GM06990 (cell line): Measurements from ENCODE around the gene SLC44A1.
A peak's percentile ranks its signal among the peaks of the same experiment; 100 is the strongest.

ENCODE experiments used
- DNase-seq: peaks from one replicate; pipeline ENCODE4 v3.0.0-alpha.2; 2011; ENCODE audit not compliant: insufficient read length; ENCODE audit errors: extremely low read depth
- H3K27me3 ChIP-seq: replicated peaks from 2 replicates; pipeline ENCODE4 v1.6.0; 2011; ENCODE audit warnings: low read length; ENCODE audit not compliant: control insufficient read depth, insufficient read depth
- H3K36me3 ChIP-seq: 2 replicates; pipeline ENCODE4 v1.5.1; 2011; ENCODE audit warnings: low read length; ENCODE audit not compliant: control insufficient read depth, insufficient read depth
- H3K4me3 ChIP-seq: replicated peaks from 2 replicates; pipeline ENCODE4 v1.5.1; 2011; ENCODE audit warnings: low read depth, mild to moderate bottlenecking, control low read depth, low read length
- TF ChIP-seq, protein P1 (sequence below): IDR thresholded peaks from 2 replicates; pipeline ENCODE4 v1.5.1; 2011; ENCODE audit warnings: low read length, control low read depth, mild to moderate bottlenecking, inconsistent platforms; ENCODE audit not compliant: insufficient read depth, poor library complexity, severe bottlenecking

Gene SLC44A1

DNA sequence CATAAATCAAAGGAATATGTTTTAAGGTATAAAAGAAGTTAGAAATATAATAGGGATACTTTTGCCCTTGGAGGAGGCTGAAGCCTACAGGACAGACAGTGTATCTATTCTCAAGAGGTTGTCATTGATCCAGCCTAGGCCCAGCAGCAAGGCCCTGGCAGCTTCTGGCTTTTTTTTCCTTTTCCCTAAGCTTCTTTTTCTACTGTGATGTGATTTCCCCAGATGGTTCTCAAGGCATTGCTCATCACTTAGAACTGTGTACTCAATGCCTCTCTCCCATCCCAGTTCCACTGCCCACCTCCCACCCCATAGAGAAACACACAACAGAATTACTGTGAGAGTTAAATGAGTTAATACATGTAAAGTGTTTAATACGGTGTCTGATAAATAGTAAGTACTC, 88.6 kb downstream of the SLC44A1 start:
- TF ChIP-seq, protein P1, sequence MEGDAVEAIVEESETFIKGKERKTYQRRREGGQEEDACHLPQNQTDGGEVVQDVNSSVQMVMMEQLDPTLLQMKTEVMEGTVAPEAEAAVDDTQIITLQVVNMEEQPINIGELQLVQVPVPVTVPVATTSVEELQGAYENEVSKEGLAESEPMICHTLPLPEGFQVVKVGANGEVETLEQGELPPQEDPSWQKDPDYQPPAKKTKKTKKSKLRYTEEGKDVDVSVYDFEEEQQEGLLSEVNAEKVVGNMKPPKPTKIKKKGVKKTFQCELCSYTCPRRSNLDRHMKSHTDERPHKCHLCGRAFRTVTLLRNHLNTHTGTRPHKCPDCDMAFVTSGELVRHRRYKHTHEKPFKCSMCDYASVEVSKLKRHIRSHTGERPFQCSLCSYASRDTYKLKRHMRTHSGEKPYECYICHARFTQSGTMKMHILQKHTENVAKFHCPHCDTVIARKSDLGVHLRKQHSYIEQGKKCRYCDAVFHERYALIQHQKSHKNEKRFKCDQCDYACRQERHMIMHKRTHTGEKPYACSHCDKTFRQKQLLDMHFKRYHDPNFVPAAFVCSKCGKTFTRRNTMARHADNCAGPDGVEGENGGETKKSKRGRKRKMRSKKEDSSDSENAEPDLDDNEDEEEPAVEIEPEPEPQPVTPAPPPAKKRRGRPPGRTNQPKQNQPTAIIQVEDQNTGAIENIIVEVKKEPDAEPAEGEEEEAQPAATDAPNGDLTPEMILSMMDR: no peak
- Histone ChIP-seq H3K27me3 (no peaks in the 10 kb centered on the region), H3K36me3 (no peaks in the 10 kb centered on the region), H3K4me3 (no peak overlapping the region)
- DNase-seq: no peak

DNA sequence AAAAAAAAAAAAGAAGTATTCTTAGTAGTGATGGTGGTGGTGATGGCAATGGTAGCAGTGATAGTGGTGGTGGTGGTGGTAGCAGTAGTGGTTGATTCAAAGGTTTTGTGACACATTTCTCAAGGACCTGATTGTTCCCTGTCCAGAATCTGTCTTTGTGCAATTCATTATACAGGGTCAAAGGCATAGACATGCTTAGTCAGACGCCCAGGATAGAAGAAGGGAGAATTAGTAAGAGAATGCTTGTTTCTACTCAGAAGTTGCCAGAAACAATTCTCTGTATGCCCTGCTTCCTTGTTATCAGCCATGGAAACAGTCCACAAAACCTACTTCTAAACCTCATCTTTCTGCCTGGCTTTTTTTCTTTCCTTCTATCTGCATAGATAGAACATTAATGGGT, 89.4 kb downstream of the SLC44A1 start:
- H3K27me3 ChIP-seq: no peaks in the 10 kb centered on the region
- no peak overlapping the region for H3K4me3 ChIP-seq
- no peaks in the 10 kb centered on the region for H3K36me3 ChIP-seq
- TF ChIP-seq, protein P1: no peak
- no peak for DNase-seq

DNA sequence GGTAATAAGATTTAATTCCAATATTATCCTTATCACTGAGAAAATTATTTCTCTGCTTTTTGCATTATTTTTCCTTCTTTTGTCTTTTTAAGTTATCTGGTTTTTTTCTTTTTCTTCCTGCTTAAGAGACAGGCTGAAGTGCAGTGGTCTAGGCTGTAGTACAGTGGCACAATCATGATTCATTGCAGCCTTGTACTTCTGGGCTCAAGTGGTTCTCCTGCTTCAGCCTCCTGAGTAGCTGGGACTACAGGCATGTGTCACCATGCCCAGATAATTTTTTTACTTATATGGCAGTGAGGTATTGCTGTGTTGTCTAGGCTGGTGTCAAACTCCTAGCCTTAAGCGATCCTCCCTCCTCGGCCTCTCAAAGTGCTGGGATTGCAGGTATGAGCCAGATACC, 93.9 kb downstream of the SLC44A1 start:
- H3K27me3 ChIP-seq: no peaks in the 10 kb centered on the region
- TF ChIP-seq, protein P1: no peak
- no peaks in the 10 kb centered on the region for H3K36me3 ChIP-seq
- no peak for DNase-seq
- H3K4me3 ChIP-seq: no peak overlapping the region

DNA sequence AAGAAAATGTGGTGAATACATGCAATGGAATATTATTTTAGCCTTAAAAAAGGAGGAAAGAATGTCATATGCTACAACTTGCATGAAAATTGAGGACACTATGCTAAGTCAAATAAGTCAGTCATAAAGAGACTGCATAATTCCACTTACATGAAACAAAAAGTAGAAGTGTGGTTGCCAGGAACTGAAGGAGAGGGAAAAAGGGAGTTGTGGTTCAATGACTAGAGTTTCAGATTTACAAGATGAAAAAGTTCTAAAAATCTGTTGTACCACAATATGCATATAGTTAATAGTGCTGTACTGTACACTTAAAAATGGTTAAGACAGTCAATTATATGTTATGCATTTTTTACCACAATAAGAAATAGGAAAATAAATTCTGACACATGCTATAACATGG, 95.4 kb downstream of the SLC44A1 start:
- no peak overlapping the region for H3K4me3 ChIP-seq
- TF ChIP-seq, protein P1: no peak
- no peak for DNase-seq
- no peaks in the 10 kb centered on the region for H3K27me3 ChIP-seq
- H3K36me3 ChIP-seq: no peaks in the 10 kb centered on the region

DNA sequence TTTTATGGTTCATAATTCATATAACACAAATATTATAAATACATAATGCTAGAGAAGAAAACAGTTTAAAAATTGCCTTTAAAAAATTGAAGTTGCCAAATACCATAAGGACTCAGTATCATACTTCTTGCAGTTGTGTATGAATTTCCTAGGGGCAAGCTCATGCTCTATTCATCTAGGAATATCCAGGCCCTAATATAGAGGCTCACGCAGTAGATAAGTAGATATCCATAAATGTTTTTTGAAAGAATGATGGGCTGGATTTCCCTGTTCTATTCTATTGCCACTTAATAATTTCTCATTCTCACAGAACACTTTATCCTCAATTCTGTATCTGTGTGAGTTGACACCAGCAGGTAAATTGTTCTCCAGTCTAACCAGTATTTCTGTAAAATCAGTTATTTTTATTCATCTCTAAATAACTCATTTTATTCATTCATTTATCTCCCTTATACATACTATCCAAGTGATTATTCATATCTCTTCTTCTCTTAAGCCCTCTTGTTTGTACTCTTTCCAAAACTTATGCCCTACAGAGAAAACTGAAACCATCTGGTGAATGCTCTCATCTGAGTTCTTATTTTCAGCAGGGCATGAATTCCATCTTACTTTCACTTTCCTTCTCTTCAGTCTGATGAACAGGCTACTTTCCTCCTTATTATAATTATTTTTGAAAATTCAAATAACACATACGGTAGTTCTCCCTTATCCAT, 97.1 kb downstream of the SLC44A1 start:
- H3K36me3 ChIP-seq: no peaks in the 10 kb centered on the region
- H3K27me3 ChIP-seq: no peaks in the 10 kb centered on the region
- no peak overlapping the region for H3K4me3 ChIP-seq
- peak; percentile 10 for DNase-seq
- TF ChIP-seq, protein P1: no peak

DNA sequence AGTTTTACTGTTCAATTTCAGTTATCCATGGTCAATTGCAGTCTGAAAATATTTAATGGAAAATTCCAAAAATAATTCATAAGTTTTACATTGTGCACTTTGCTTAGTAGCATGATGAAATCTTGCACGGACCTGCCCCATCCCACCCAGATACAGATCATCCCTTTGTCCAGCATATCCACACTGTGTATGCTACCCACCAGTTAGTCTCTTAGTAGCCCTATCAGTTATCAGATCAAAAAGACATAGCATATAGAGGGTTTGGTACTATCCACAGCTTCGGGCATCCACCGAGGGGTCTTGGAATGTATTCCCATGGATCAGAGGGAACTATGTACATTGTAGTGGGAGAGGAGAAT, 97.7 kb downstream of the SLC44A1 start:
- Histone ChIP-seq H3K27me3 (no peaks in the 10 kb centered on the region), H3K4me3 (no peak overlapping the region), H3K36me3 (no peaks in the 10 kb centered on the region)
- DNase-seq: no peak
- TF ChIP-seq, protein P1: no peak
